HPDE6-E6E7 (cell line): ENCODE data around the gene NRXN3.

Experiments used
- DNase-seq: peaks from one replicate; pipeline ENCODE4 v3.0.0; 2011; ENCODE audit warnings: missing footprints; ENCODE audit errors: extremely low spot score

The NRXN3 gene

GRCh38 chr14:79351011-79351410 lies 1180.8 kb downstream of the NRXN3 start:
- no peak for DNase-seq

GRCh38 chr14:79352076-79352630 lies 1182.0 kb downstream of the NRXN3 start:
- DNase-seq, result no peak

GRCh38 chr14:79354336-79354735 lies 1184.2 kb downstream of the NRXN3 start:
- DNase-seq, result no peak

- DNase-seq, result no peak
These were observed 1185.9 kb downstream of the NRXN3 start for GRCh38 chr14:79356040-79356439.

GRCh38 chr14:79357307-79357706 lies 1187.1 kb downstream of the NRXN3 start:
- no peak for DNase-seq

- no peak for DNase-seq
These were observed 1193.1 kb downstream of the NRXN3 start for GRCh38 chr14:79363291-79363690.

- DNase-seq, result no peak
These were observed 1199.5 kb downstream of the NRXN3 start for GRCh38 chr14:79369359-79370332.

- DNase-seq, result no peak
These were observed 1200.8 kb downstream of the NRXN3 start for GRCh38 chr14:79370969-79371368.

- DNase-seq, result no peak
These were observed 1203.3 kb downstream of the NRXN3 start for GRCh38 chr14:79373451-79373850.

GRCh38 chr14:79375356-79375755 lies 1205.2 kb downstream of the NRXN3 start:
- no peak for DNase-seq

- no peak for DNase-seq
These were observed 1206.4 kb downstream of the NRXN3 start for GRCh38 chr14:79376557-79376956.

GRCh38 chr14:79378020-79378419 lies 1207.8 kb downstream of the NRXN3 start:
- no peak for DNase-seq

- DNase-seq, result no peak
These were observed 1209.1 kb downstream of the NRXN3 start for GRCh38 chr14:79379266-79379665.

- DNase-seq, result no peak
These were observed 1212.9 kb downstream of the NRXN3 start for GRCh38 chr14:79383031-79383430.

GRCh38 chr14:79383475-79383874 lies 1213.3 kb downstream of the NRXN3 start:
- no peak for DNase-seq

- DNase-seq, result no peak
These were observed 1224.9 kb downstream of the NRXN3 start for GRCh38 chr14:79395061-79395460.

GRCh38 chr14:79404874-79405511 lies 1234.8 kb downstream of the NRXN3 start:
- DNase-seq, result no peak

- no peak for DNase-seq
These were observed 1235.3 kb downstream of the NRXN3 start for GRCh38 chr14:79405512-79405910.

GRCh38 chr14:79407572-79407971 lies 1237.4 kb downstream of the NRXN3 start:
- DNase-seq, result no peak

GRCh38 chr14:79408696-79409095 lies 1238.5 kb downstream of the NRXN3 start:
- DNase-seq, result no peak

- no peak for DNase-seq
These were observed 1241.4 kb downstream of the NRXN3 start for GRCh38 chr14:79411403-79412174.

GRCh38 chr14:79412822-79413221 lies 1242.6 kb downstream of the NRXN3 start:
- no peak for DNase-seq
